Smooth muscle cell (in vitro differentiated cells): ENCODE results near the gene PIANP. TPM values are rescaled to one million over a fixed set of nuclear protein-coding genes. Genes with fewer than 3 reads are reported as not detected.

ENCODE experiments used
- DNase-seq: peaks from one replicate; lab custom pipeline; 2025; ENCODE audit not compliant: unreplicated experiment; lab: John Stamatoyannopoulos, UW
- H2AFZ ChIP-seq: fragments of 200-600 bp; sonication (generic); 2 replicates; pipeline ENCODE4 v1.6.0; 2016; ENCODE audit warnings: antibody characterized with exemption, low read depth, mild to moderate bottlenecking
- H3F3A ChIP-seq: fragments of 200-600 bp; sonication (generic); 2 replicates; pipeline ENCODE4 v1.6.0; 2017; ENCODE audit warnings: antibody characterized with exemption, low read depth
- H3K27ac ChIP-seq: fragments of 200-600 bp; sonication (generic); 2 replicates; pipeline ENCODE4 v1.5.1; 2016; ENCODE audit warnings: low read depth, mild to moderate bottlenecking
- H3K27me3 ChIP-seq: fragments of 200-600 bp; sonication (generic); 2 replicates; pipeline ENCODE4 v1.6.1; 2016; ENCODE audit warnings: low read depth, mild to moderate bottlenecking
- H3K36me3 ChIP-seq: fragments of 200-600 bp; sonication (generic); 2 replicates; pipeline ENCODE4 v1.5.1; 2016; ENCODE audit warnings: low read depth
- H3K4me1 ChIP-seq: fragments of 200-600 bp; sonication (generic); 2 replicates; pipeline ENCODE4 v1.5.1; 2016; ENCODE audit warnings: low read depth
- H3K4me2 ChIP-seq: fragments of 200-600 bp; sonication (generic); 2 replicates; pipeline ENCODE4 v1.6.0; 2016; ENCODE audit warnings: mild to moderate bottlenecking
- H3K4me3 ChIP-seq: fragments of 200-600 bp; sonication (generic); 2 replicates; pipeline ENCODE4 v1.5.1; 2016; ENCODE audit warnings: mild to moderate bottlenecking
- H3K79me2 ChIP-seq: fragments of 200-600 bp; sonication (generic); 2 replicates; pipeline ENCODE4 v1.6.0; 2016; ENCODE audit warnings: low read depth, mild to moderate bottlenecking
- H3K9ac ChIP-seq: fragments of 200-600 bp; sonication (generic); 2 replicates; pipeline ENCODE4 v1.6.0; 2016; ENCODE audit warnings: low read depth
- H3K9me3 ChIP-seq: fragments of 200-600 bp; sonication (generic); replicated peaks from 2 replicates; pipeline ENCODE4 v1.5.1; 2016; ENCODE audit warnings: low read depth
- H4K20me1 ChIP-seq: fragments of 200-600 bp; sonication (generic); 2 replicates; pipeline ENCODE4 v1.6.0; 2016; ENCODE audit warnings: low read depth
- CTCF ChIP-seq: fragments of 200-600 bp; sonication (generic); IDR thresholded peaks from 2 replicates; pipeline ENCODE4 v1.5.1; 2017; ENCODE audit warnings: borderline replicate concordance, mild to moderate bottlenecking, antibody characterized with exemption; ENCODE audit not compliant: insufficient read depth, poor library complexity, severe bottlenecking
- WGBS: methylation state at CpG from one replicate; pipeline ENCODE4 v1.1.7; 2016; ENCODE audit warnings: low lambda C conversion rate; 5-methylcytosine and 5-hydroxymethylcytosine counted together
- polyA plus RNA-seq: library from polyadenylated mRNA; unstranded; fragments of >200 nt; fragmentation: Nextera tagmentation; extraction: Ambion mirVana; gene quantifications from 2 replicates; pipeline ENCODE4 v1.2.1, GENCODE V29; 2016
- total RNA-seq: library from RNA; depleted of rRNA; stranded (reverse); fragments of >200 nt; gene quantifications from 2 replicates; pipeline ENCODE4 v1.2.3, GENCODE V29; 2014

PIANP gene
- total and polyA plus RNA-seq, 2 experiments from 2014 or later, result 3.8 TPM; not detected in 1

- no peak for DNase-seq
- H3K27me3 ChIP-seq, result no peaks in the 10 kb centered on the region
- H3K79me2 ChIP-seq, result no peaks in the 10 kb centered on the region
- H3K9ac ChIP-seq, result no peak within 1 kb of the TSS
- no peaks in the 10 kb centered on the region for H4K20me1 ChIP-seq
- H3F3A ChIP-seq, result no peaks in the 10 kb centered on the region
- H3K4me2 ChIP-seq, result peak within 1 kb of the TSS; percentile 74
- H3K27ac ChIP-seq, result no peak within 1 kb of the TSS
- H3K4me3 ChIP-seq, result peak within 1 kb of the TSS; percentile 37
- H2AFZ ChIP-seq, result no peak within 1 kb of the TSS
- 13% methylated on average over 33 of the region's 38 CpGs for WGBS
- H3K4me1 ChIP-seq, result no peaks in the 10 kb centered on the region
- no peaks in the 10 kb centered on the region for H3K36me3 ChIP-seq
- H3K9me3 ChIP-seq, result no peaks in the 10 kb centered on the region
- no peak for TF ChIP-seq CTCF
Observed at GRCh38 chr12:6647083-6647604, 53.5 kb downstream of the PIANP start, which contains the start of gene ACRBP. ACRBP (minus strand) TSS chr12:6647432; CDS start chr12:6647366, 66 bp downstream.

GRCh38 chr12:6646276-6647082 is 54.1 kb downstream of the PIANP start:
- no peak for DNase-seq
- no peaks in the 10 kb centered on the region for H3K79me2 ChIP-seq
- peak overlapping the region; percentile 74 for H3K4me2 ChIP-seq
- no peak overlapping the region for H3K9ac ChIP-seq
- no peaks in the 10 kb centered on the region for H3K9me3 ChIP-seq
- no peaks in the 10 kb centered on the region for H3K27me3 ChIP-seq
- no peak overlapping the region for H2AFZ ChIP-seq
- no peaks in the 10 kb centered on the region for H3K4me1 ChIP-seq
- no peaks in the 10 kb centered on the region for H3F3A ChIP-seq
- TF ChIP-seq CTCF, result no peak
- peak overlapping the region; percentile 37 for H3K4me3 ChIP-seq
- no peak overlapping the region for H3K27ac ChIP-seq
- no peaks in the 10 kb centered on the region for H3K36me3 ChIP-seq
- H4K20me1 ChIP-seq, result no peaks in the 10 kb centered on the region
- WGBS, result 78% methylated on average over 26 of the region's 28 CpGs

GRCh38 chr12:6644903-6645302 is 55.7 kb downstream of the PIANP start:
- no peak for DNase-seq
- H2AFZ ChIP-seq, result no peak overlapping the region
- no peak for TF ChIP-seq CTCF
- H3K79me2 ChIP-seq, result no peaks in the 10 kb centered on the region
- H3K9me3 ChIP-seq, result no peaks in the 10 kb centered on the region
- H4K20me1 ChIP-seq, result no peaks in the 10 kb centered on the region
- H3K4me2 ChIP-seq, result no peak overlapping the region
- H3K36me3 ChIP-seq, result no peaks in the 10 kb centered on the region
- WGBS, result 44% methylated on average over 5 of the region's 5 CpGs
- no peaks in the 10 kb centered on the region for H3K4me1 ChIP-seq
- H3F3A ChIP-seq, result no peaks in the 10 kb centered on the region
- no peaks in the 10 kb centered on the region for H3K27me3 ChIP-seq
- H3K27ac ChIP-seq, result no peak overlapping the region
- no peak overlapping the region for H3K9ac ChIP-seq
- H3K4me3 ChIP-seq, result no peak overlapping the region

- Histone ChIP-seq H3K27me3 (no peaks in the 10 kb centered on the region), H3K9me3 (no peaks in the 10 kb centered on the region), H3K27ac (no peak overlapping the region), H3K79me2 (no peaks in the 10 kb centered on the region), H3F3A (no peaks in the 10 kb centered on the region), H3K9ac (no peak overlapping the region), H4K20me1 (no peaks in the 10 kb centered on the region), H2AFZ (no peak overlapping the region), H3K36me3 (no peaks in the 10 kb centered on the region), H3K4me1 (no peaks in the 10 kb centered on the region), H3K4me3 (no peak overlapping the region), H3K4me2 (no peak overlapping the region)
- TF ChIP-seq CTCF, result no peak
- no peak for DNase-seq
- 84% methylated on average over 6 of the region's 6 CpGs for WGBS
Observed at GRCh38 chr12:6644257-6644596, 56.4 kb downstream of the PIANP start.
